Suprapubic skin (tissue), 4 donors: ENCODE data around the gene MPZL3. TPM values are rescaled to one million over a fixed set of nuclear protein-coding genes. Genes with fewer than 3 reads are reported as not detected.

Experiments used
- DNase-seq, 2 donors: peaks; one replicate each; pipeline ENCODE4 v3.0.0-alpha.2; 2019; ENCODE audit warnings: low spot score in 2 of 2
- H3K27ac ChIP-seq: fragments of 200-600 bp; sonication (generic); one replicate; pipeline ENCODE4 v1.5.1; 2019
- H3K27me3 ChIP-seq: fragments of 200-600 bp; sonication (generic); one replicate; pipeline ENCODE4 v1.5.1; 2019
- H3K36me3 ChIP-seq: fragments of 200-600 bp; sonication (generic); one replicate; pipeline ENCODE4 v1.5.1; 2019
- H3K4me1 ChIP-seq: fragments of 200-600 bp; sonication (generic); one replicate; pipeline ENCODE4 v1.5.1; 2019
- H3K4me3 ChIP-seq: fragments of 200-600 bp; sonication (generic); one replicate; pipeline ENCODE4 v1.5.1; 2019; ENCODE audit warnings: mild to moderate bottlenecking
- H3K9me3 ChIP-seq: fragments of 200-600 bp; sonication (generic); one replicate; pipeline ENCODE4 v1.5.1; 2019
- CTCF ChIP-seq, 2 donors: fragments of 200-600 bp in 1 of 2; fragments of 450-650 bp in 1 of 2; sonication (generic) in 1 of 2; IDR thresholded peaks; one replicate each; pipeline ENCODE4 v1.5.1; 2016 to 2019; ENCODE audit warnings: antibody characterized with exemption in 2 of 2, mild to moderate bottlenecking in 1 of 2, moderate library complexity in 1 of 2
- EP300 ChIP-seq: sonication (generic); formaldehyde crosslinking; IDR thresholded peaks from one replicate; pipeline ENCODE4 v1.6.1; 2017; ENCODE audit warnings: antibody characterized with exemption
- POLR2A ChIP-seq, 2 donors: fragments of 450-650 bp; IDR thresholded peaks; one replicate each; pipeline ENCODE4 v1.6.1; 2017; ENCODE audit warnings: antibody characterized with exemption in 2 of 2, mild to moderate bottlenecking in 2 of 2, moderate library complexity in 2 of 2
- POLR2AphosphoS5 ChIP-seq, 3 donors: sonication (generic); formaldehyde crosslinking; IDR thresholded peaks; one replicate each; pipeline ENCODE4 v1.6.1; 2017; ENCODE audit warnings: antibody characterized with exemption in 3 of 3
- WGBS: methylation state at CpG from one replicate; pipeline ENCODE4 v1.1.5; 2018; 5-methylcytosine and 5-hydroxymethylcytosine counted together
- total RNA-seq, 4 donors: library from RNA; depleted of rRNA; stranded (reverse); fragments of >200 nt; gene quantifications; one replicate each; pipeline ENCODE4 v1.1.0, GENCODE V29; 2016

The MPZL3 gene
- total RNA-seq, 4 donors from 2014 or later, result 23.9 to 87.2 (median 56.1) TPM

DNA sequence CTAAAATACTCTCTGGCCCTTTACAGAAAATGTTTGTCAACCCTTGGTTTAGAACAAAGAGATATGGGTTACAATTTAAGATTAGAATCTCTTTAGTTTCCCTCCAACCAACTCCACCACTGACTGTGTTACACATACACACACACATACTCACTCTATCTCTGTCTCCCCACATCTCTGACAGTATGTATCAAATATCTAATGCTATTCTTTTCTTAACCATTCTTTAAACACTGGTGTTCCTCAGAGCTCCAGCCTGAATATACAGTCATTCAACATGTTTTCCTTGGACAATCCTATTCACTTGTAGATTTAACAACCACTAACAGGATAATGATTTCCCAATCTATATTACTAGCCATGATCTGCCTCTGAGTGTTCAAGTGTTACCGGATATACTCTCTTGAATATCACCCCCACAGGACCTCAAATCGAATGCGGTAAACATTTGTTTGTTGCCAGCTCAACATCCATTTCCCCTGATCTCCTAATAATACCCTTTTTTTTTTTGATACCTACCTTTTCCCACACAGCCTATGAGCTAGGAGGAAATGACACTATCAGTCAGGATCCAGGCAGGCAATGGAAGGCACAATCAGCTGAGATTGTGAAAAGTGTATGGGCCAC lies 6.1 kb downstream of the MPZL3 start:
- Histone ChIP-seq H3K27ac (peak overlapping the region; percentile 24), H3K4me3 (no peak overlapping the region), H3K27me3 (peaks cover 2% of the 10 kb centered on the region), H3K4me1 (peaks cover 14% of the 10 kb centered on the region), H3K36me3 (no peaks in the 10 kb centered on the region), H3K9me3 (no peaks in the 10 kb centered on the region)
- 81% methylated on average over 3 of the region's 3 CpGs for WGBS
- DNase-seq, result no peak
- no peak for TF ChIP-seq POLR2AphosphoS5 (IDR thresholded peaks at IDR 0.05)
- TF ChIP-seq CTCF (IDR thresholded peaks at IDR 0.05), result no peak
- no peak for TF ChIP-seq EP300
- no peak for TF ChIP-seq POLR2A (IDR thresholded peaks at IDR 0.05)

- Histone ChIP-seq H3K27me3 (no peaks in the 10 kb centered on the region), H3K4me3 (no peak overlapping the region), H3K36me3 (no peaks in the 10 kb centered on the region), H3K27ac (no peak overlapping the region), H3K4me1 (peaks cover 31% of the 10 kb centered on the region), H3K9me3 (no peaks in the 10 kb centered on the region)
- WGBS, result 91% methylated on average over 3 of the region's 3 CpGs
- DNase-seq, result no peak
- TF ChIP-seq POLR2AphosphoS5 (IDR thresholded peaks at IDR 0.05) (no peak), EP300 (no peak), CTCF (IDR thresholded peaks at IDR 0.05) (no peak), POLR2A (IDR thresholded peaks at IDR 0.05) (no peak)
These were observed 8.0 kb downstream of the MPZL3 start for GRCh38 chr11:118243993-118244762.

GRCh38 chr11:118243161-118243560 lies 9.0 kb downstream of the MPZL3 start:
- no peaks in the 10 kb centered on the region for H3K36me3 ChIP-seq
- TF ChIP-seq CTCF (IDR thresholded peaks at IDR 0.05) (no peak), EP300 (no peak), POLR2A (IDR thresholded peaks at IDR 0.05) (no peak), POLR2AphosphoS5 (IDR thresholded peaks at IDR 0.05) (no peak)
- H3K4me3 ChIP-seq, result no peak overlapping the region
- no peak overlapping the region for H3K27ac ChIP-seq
- 82% methylated on average over 7 of the region's 8 CpGs for WGBS
- DNase-seq, result no peak
- H3K9me3 ChIP-seq, result no peaks in the 10 kb centered on the region
- H3K4me1 ChIP-seq, result peaks cover 39% of the 10 kb centered on the region
- H3K27me3 ChIP-seq, result no peaks in the 10 kb centered on the region

GRCh38 chr11:118241764-118242098 lies 10.4 kb downstream of the MPZL3 start:
- H3K36me3 ChIP-seq, result no peaks in the 10 kb centered on the region
- H3K27ac ChIP-seq, result peak overlapping the region; percentile 64
- H3K9me3 ChIP-seq, result no peaks in the 10 kb centered on the region
- H3K4me1 ChIP-seq, result peaks cover 43% of the 10 kb centered on the region
- H3K4me3 ChIP-seq, result no peak overlapping the region
- no peaks in the 10 kb centered on the region for H3K27me3 ChIP-seq
- no peak for DNase-seq
- TF ChIP-seq EP300 (no peak), POLR2AphosphoS5 (IDR thresholded peaks at IDR 0.05) (no peak), POLR2A (IDR thresholded peaks at IDR 0.05) (no peak), CTCF (IDR thresholded peaks at IDR 0.05) (no peak)
- 32% methylated on average over 1 of the region's 1 CpG for WGBS

DNA sequence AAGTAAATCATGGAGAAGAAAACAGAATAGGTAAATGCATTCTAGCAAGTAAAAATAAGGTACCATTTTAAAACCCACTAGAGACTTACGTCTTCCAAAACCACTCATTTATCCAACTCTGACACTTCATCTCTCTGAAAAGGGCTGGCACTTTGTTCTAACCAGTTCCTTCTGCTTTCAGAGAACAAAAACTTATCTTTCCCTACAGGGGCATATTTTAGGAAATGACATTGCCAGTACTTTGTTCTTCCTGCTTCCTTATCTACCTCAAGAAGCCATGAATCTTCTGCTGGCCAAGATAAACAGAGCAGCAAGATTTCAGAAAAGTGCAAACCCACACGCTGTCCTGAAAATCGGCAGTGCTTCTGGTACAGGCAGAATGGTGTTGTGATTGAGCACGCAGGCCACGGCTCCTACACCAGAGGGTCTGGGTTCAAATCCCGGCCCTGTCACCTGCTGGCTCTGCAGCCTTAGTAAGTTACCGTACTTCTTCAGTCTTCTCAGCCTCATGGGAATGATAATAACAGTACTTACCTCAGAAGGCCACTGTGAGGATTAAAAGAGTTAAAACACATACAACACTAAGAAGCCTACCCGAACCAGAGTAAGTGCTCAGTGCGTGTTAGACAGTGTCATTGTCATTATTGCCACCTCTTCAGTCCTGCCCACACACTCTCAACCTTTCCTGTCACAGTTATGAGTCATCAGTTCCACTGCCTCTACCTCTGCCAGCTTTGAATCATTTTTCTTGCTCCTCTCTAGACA lies 11.0 kb downstream of the MPZL3 start:
- H3K4me1 ChIP-seq, result peaks cover 43% of the 10 kb centered on the region
- H3K27ac ChIP-seq, result peak overlapping the region; percentile 64
- H3K4me3 ChIP-seq, result no peak overlapping the region
- H3K27me3 ChIP-seq, result no peaks in the 10 kb centered on the region
- H3K36me3 ChIP-seq, result no peaks in the 10 kb centered on the region
- 19% methylated on average over 7 of the region's 9 CpGs for WGBS
- DNase-seq, result no peak
- TF ChIP-seq POLR2A (IDR thresholded peaks at IDR 0.05), result no peak
- TF ChIP-seq POLR2AphosphoS5 (IDR thresholded peaks at IDR 0.05), result peak in 1 of 3 donors; percentile 77
- no peaks in the 10 kb centered on the region for H3K9me3 ChIP-seq
